ENCODE results near the gene BRINP1. TPM values are rescaled to one million over a fixed set of nuclear protein-coding genes. Genes with fewer than 3 reads are reported as not detected.

The BRINP1 gene
- total RNA-seq, 1 donor from 2014 or later: 0.96 TPM

GRCh38 chr9:119218293-119218692 is 150.9 kb downstream of the BRINP1 start:
- Mint-ChIP-seq H3K36me3 (ENCODE audit: low read depth) (no peaks in the 10 kb centered on the region), H3K27ac (ENCODE audit: unreplicated experiment) (no peak overlapping the region), H3K4me1 (no peaks in the 10 kb centered on the region), H3K27me3 (ENCODE audit: low read depth) (peaks cover 2% of the 10 kb centered on the region), H3K4me3 (no peak overlapping the region), H3K9me3 (no peaks in the 10 kb centered on the region)
- no peak for DNase-seq (ENCODE audit: low read depth, low spot score)
- no peak for TF ChIP-seq CTCF (conservative IDR thresholded peaks at IDR 0.05)

- H3K4me1 Mint-ChIP-seq: no peaks in the 10 kb centered on the region
- no peak overlapping the region for H3K4me3 Mint-ChIP-seq
- H3K27me3 Mint-ChIP-seq (ENCODE audit: low read depth): no peaks in the 10 kb centered on the region
- no peak for TF ChIP-seq CTCF (conservative IDR thresholded peaks at IDR 0.05)
- peaks cover 2% of the 10 kb centered on the region for H3K9me3 Mint-ChIP-seq
- DNase-seq (ENCODE audit: low read depth, low spot score): no peak
- H3K36me3 Mint-ChIP-seq (ENCODE audit: low read depth): no peaks in the 10 kb centered on the region
- no peak overlapping the region for H3K27ac Mint-ChIP-seq (ENCODE audit: unreplicated experiment)
These were observed 152.4 kb downstream of the BRINP1 start for GRCh38 chr9:119216651-119217331.

- Mint-ChIP-seq H3K4me1 (no peaks in the 10 kb centered on the region), H3K27me3 (ENCODE audit: low read depth) (no peaks in the 10 kb centered on the region), H3K4me3 (no peak overlapping the region), H3K9me3 (peaks cover 2% of the 10 kb centered on the region), H3K36me3 (ENCODE audit: low read depth) (no peaks in the 10 kb centered on the region), H3K27ac (ENCODE audit: unreplicated experiment) (no peak overlapping the region)
- no peak for TF ChIP-seq CTCF (conservative IDR thresholded peaks at IDR 0.05)
- no peak for DNase-seq (ENCODE audit: low read depth, low spot score)
These were observed 153.6 kb downstream of the BRINP1 start for GRCh38 chr9:119215651-119216050.

GRCh38 chr9:119213471-119213870 is 155.8 kb downstream of the BRINP1 start:
- Mint-ChIP-seq H3K27me3 (ENCODE audit: low read depth) (no peaks in the 10 kb centered on the region), H3K9me3 (peaks cover 2% of the 10 kb centered on the region), H3K4me3 (no peak overlapping the region), H3K4me1 (no peaks in the 10 kb centered on the region), H3K36me3 (ENCODE audit: low read depth) (no peaks in the 10 kb centered on the region), H3K27ac (ENCODE audit: unreplicated experiment) (no peak overlapping the region)
- TF ChIP-seq CTCF (conservative IDR thresholded peaks at IDR 0.05): no peak
- no peak for DNase-seq (ENCODE audit: low read depth, low spot score)

GRCh38 chr9:119197893-119198607 is 171.2 kb downstream of the BRINP1 start:
- H3K9me3 Mint-ChIP-seq: no peaks in the 10 kb centered on the region
- H3K4me1 Mint-ChIP-seq: no peaks in the 10 kb centered on the region
- H3K36me3 Mint-ChIP-seq (ENCODE audit: low read depth): no peaks in the 10 kb centered on the region
- no peak overlapping the region for H3K4me3 Mint-ChIP-seq
- no peaks in the 10 kb centered on the region for H3K27me3 Mint-ChIP-seq (ENCODE audit: low read depth)
- no peak for TF ChIP-seq CTCF (conservative IDR thresholded peaks at IDR 0.05)
- H3K27ac Mint-ChIP-seq (ENCODE audit: unreplicated experiment): no peak overlapping the region
- DNase-seq (ENCODE audit: low read depth, low spot score): no peak
